Measurements from ENCODE around the gene AGAP3. TPM values are rescaled to one million over a fixed set of nuclear protein-coding genes. Genes with fewer than 3 reads are reported as not detected.

The AGAP3 gene
- total and polyA plus RNA-seq, 2 donors = 25.5 to 77.0 TPM

- 92% methylated on average over 13 of the region's 13 CpGs for WGBS
- H3K36me3 ChIP-seq (ENCODE audit: insufficient read depth) = peaks cover 2% of the 10 kb centered on the region
Measured at GRCh38 chr7:151119055-151119415, 32.8 kb downstream of the AGAP3 start.

GRCh38 chr7:151119902-151120301, 33.6 kb downstream of the AGAP3 start:
- DNase-seq (ENCODE audit: extremely low spot score) = no peak
- Histone ChIP-seq H3K36me3 (ENCODE audit: insufficient read depth) (peaks cover 2% of the 10 kb centered on the region), H3K27ac (ENCODE audit: low read depth) (no peak overlapping the region), H3K4me3 (ENCODE audit: low read depth, low read length) (no peak overlapping the region), H3K4me1 (ENCODE audit: insufficient read depth) (no peaks in the 10 kb centered on the region)
- 89% methylated on average over 27 of the region's 27 CpGs for WGBS

More at GRCh38 chr7:151119055-151119415, 32.8 kb downstream of the AGAP3 start:
- no peak overlapping the region for H3K4me3 ChIP-seq (ENCODE audit: low read depth, low read length)
- no peaks in the 10 kb centered on the region for H3K4me1 ChIP-seq (ENCODE audit: insufficient read depth)
- no peak overlapping the region for H3K27ac ChIP-seq (ENCODE audit: low read depth)
- DNase-seq (ENCODE audit: extremely low spot score) = no peak

- Histone ChIP-seq H3K36me3 (ENCODE audit: insufficient read depth) (peaks cover 2% of the 10 kb centered on the region), H3K4me1 (ENCODE audit: insufficient read depth) (no peaks in the 10 kb centered on the region), H3K4me3 (ENCODE audit: low read depth, low read length) (no peak overlapping the region), H3K27ac (ENCODE audit: low read depth) (no peak overlapping the region)
- WGBS = 91% methylated on average over 22 of the region's 22 CpGs
- DNase-seq (ENCODE audit: extremely low spot score) = no peak
Measured at GRCh38 chr7:151120896-151121295, 34.6 kb downstream of the AGAP3 start.

GRCh38 chr7:151121380-151122170, 35.3 kb downstream of the AGAP3 start:
- no peaks in the 10 kb centered on the region for H3K4me1 ChIP-seq (ENCODE audit: insufficient read depth)
- H3K27ac ChIP-seq (ENCODE audit: low read depth) = no peak overlapping the region
- no peak for DNase-seq (ENCODE audit: extremely low spot score)
- H3K4me3 ChIP-seq (ENCODE audit: low read depth, low read length) = no peak overlapping the region
- H3K36me3 ChIP-seq (ENCODE audit: insufficient read depth) = peaks cover 2% of the 10 kb centered on the region
- 84% methylated on average over 30 of the region's 30 CpGs for WGBS

- 83% methylated on average over 24 of the region's 24 CpGs for WGBS
- H3K36me3 ChIP-seq (ENCODE audit: insufficient read depth) = peaks cover 2% of the 10 kb centered on the region
- no peak overlapping the region for H3K4me3 ChIP-seq (ENCODE audit: low read depth, low read length)
- no peak for DNase-seq (ENCODE audit: extremely low spot score)
- no peak overlapping the region for H3K27ac ChIP-seq (ENCODE audit: low read depth)
- H3K4me1 ChIP-seq (ENCODE audit: insufficient read depth) = no peaks in the 10 kb centered on the region
Measured at GRCh38 chr7:151122276-151122675, 36.0 kb downstream of the AGAP3 start.

DNA sequence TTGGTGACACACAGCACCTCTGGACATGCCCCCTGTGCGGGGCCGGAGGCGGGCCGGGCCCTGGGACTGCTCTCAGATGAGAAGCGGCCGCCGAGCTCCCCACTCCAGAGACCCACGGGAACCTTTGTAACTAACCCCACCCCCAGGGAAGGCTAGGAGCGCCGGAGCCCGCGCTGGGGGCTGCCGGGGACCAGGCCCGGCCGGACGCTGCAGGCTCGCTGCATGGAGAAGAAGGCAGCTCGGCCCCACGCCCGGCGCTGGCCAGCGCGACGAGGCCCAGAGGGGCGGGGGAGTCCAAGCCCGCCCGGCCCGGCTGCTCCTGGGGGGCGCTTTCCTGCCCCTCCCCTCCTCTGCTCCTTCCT, 36.5 kb downstream of the AGAP3 start:
- H3K36me3 ChIP-seq (ENCODE audit: insufficient read depth) = peaks cover 2% of the 10 kb centered on the region
- 89% methylated on average over 29 of the region's 29 CpGs for WGBS

DNA sequence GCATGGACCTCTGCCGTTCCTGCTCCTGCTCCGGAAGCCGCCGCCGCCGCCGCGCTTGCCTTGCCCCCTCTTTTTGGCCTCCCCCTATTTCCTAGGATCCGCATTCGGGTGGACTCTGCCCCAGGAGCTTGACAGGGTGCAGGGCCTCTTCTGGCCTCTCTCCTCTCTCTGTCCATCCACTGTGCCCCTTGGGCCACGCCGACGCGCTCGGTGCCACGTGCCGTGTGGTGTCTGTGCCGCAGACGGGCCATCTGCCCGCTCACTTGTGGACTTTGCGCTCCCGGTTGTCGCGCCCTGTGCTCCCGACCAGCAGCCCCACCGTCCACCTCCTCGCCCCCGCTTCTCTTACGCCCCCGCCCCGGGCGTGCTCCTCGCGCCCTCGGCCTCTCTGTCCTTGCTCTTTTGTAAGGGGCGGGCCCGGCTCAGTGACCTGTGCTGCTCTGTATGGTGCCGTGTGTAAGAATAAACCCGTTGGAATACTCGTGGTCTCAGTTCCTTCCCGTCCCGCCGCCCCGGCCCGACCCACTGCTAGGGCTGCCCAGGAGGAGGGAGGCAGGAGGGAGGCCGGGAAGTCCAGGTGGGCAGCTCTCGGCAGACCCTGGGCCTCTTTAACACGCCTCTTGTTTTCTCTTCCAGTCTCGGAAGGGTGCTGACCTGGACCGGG, 37.0 kb downstream of the AGAP3 start:
- Histone ChIP-seq H3K27ac (ENCODE audit: low read depth) (no peak overlapping the region), H3K4me1 (ENCODE audit: insufficient read depth) (no peaks in the 10 kb centered on the region), H3K36me3 (ENCODE audit: insufficient read depth) (peaks cover 2% of the 10 kb centered on the region), H3K4me3 (ENCODE audit: low read depth, low read length) (no peak overlapping the region)
- no peak for DNase-seq (ENCODE audit: extremely low spot score)
- WGBS = 91% methylated on average over 50 of the region's 50 CpGs

More for the DNA sequence above, 36.5 kb downstream of the AGAP3 start:
- no peak overlapping the region for H3K27ac ChIP-seq (ENCODE audit: low read depth)
- H3K4me1 ChIP-seq (ENCODE audit: insufficient read depth) = no peaks in the 10 kb centered on the region
- DNase-seq (ENCODE audit: extremely low spot score) = no peak
- no peak overlapping the region for H3K4me3 ChIP-seq (ENCODE audit: low read depth, low read length)

GRCh38 chr7:151123822-151124464, 37.7 kb downstream of the AGAP3 start:
- Histone ChIP-seq H3K27ac (ENCODE audit: low read depth) (no peak overlapping the region), H3K36me3 (ENCODE audit: insufficient read depth) (peaks cover 2% of the 10 kb centered on the region), H3K4me3 (ENCODE audit: low read depth, low read length) (no peak overlapping the region), H3K4me1 (ENCODE audit: insufficient read depth) (no peaks in the 10 kb centered on the region)
- 45% methylated on average over 24 of the region's 24 CpGs for WGBS
- DNase-seq (ENCODE audit: extremely low spot score) = peak; percentile 59

DNA sequence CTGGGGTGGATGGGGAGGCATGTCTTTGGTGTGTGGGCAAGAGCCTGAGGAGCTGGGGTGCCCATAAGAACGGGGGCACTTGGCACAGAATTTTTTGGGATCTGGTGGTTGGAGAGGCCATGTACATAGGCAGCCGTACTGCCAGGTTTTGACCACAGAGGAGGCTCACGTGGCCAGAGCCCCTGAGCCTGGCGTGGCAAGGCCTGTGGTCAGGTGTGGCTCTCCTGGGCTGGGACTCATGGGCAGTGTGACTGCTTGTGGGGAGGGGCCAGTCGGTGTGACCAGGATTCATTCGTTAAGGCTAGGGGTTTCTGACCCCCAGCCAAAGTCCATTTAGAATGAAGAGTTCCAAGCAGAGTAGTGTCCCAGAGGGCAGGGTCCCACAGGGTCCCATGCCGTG, 38.2 kb downstream of the AGAP3 start:
- no peak for DNase-seq (ENCODE audit: extremely low spot score)
- H3K27ac ChIP-seq (ENCODE audit: low read depth) = no peak overlapping the region
- peaks cover 2% of the 10 kb centered on the region for H3K36me3 ChIP-seq (ENCODE audit: insufficient read depth)
- 89% methylated on average over 7 of the region's 7 CpGs for WGBS
- no peaks in the 10 kb centered on the region for H3K4me1 ChIP-seq (ENCODE audit: insufficient read depth)
- no peak overlapping the region for H3K4me3 ChIP-seq (ENCODE audit: low read depth, low read length)

DNA sequence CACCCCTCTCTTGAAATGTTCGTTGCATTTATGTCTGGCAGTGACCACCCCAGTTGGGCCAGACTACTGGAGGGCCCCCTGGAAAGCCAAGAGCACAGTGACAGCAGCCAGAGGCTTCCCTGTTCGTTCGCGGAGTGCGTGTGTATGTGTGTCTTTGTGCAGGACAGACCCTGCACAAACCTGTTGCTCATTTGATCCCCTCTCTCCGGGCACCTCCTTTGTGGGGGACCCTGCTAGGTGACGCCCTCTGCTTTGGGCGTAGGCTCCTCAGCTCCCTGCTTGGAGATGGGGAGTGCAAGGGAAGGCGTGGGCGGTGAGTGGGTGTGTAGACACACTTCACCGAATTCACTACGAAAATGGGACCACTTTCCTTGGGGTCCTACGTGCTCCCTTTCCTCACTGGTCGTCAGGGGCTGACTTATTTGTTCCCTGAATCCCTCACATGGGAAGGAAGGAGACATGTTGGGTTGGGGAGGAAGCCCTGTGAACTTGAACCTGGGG, 38.7 kb downstream of the AGAP3 start:
- Histone ChIP-seq H3K4me1 (ENCODE audit: insufficient read depth) (no peaks in the 10 kb centered on the region), H3K27ac (ENCODE audit: low read depth) (no peak overlapping the region), H3K36me3 (ENCODE audit: insufficient read depth) (no peaks in the 10 kb centered on the region), H3K4me3 (ENCODE audit: low read depth, low read length) (no peak overlapping the region)
- DNase-seq (ENCODE audit: extremely low spot score) = no peak
- 92% methylated on average over 14 of the region's 14 CpGs for WGBS

DNA sequence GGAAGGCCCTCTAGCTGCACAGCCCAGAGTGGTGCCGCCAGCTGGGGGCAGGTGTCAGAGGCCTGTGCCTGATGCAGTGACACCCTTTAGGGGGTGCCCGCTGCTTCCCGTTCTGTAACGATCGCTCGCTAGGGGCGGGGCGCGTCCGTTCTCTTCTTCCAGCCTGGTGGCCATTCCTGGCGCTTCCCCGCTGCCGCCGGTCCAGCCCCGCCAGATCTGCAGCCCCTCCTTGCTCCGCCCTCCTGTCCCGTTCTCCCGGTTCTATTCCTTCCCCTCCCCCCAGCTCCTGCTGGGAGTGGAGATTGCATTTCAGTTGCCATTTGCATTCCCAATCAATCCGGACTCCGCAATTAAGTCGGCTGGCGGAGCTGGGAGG, 39.2 kb downstream of the AGAP3 start:
- Histone ChIP-seq H3K4me3 (ENCODE audit: low read depth, low read length) (peak overlapping the region; percentile 8), H3K4me1 (ENCODE audit: insufficient read depth) (no peaks in the 10 kb centered on the region), H3K27ac (ENCODE audit: low read depth) (no peak overlapping the region), H3K36me3 (ENCODE audit: insufficient read depth) (no peaks in the 10 kb centered on the region)
- DNase-seq (ENCODE audit: extremely low spot score) = no peak
- WGBS = 21% methylated on average over 22 of the region's 22 CpGs

- DNase-seq (ENCODE audit: extremely low spot score) = no peak
- WGBS = 25% methylated on average over 58 of the region's 58 CpGs
- Histone ChIP-seq H3K4me3 (ENCODE audit: low read depth, low read length) (peak overlapping the region; percentile 8), H3K36me3 (ENCODE audit: insufficient read depth) (no peaks in the 10 kb centered on the region), H3K27ac (ENCODE audit: low read depth) (no peak overlapping the region), H3K4me1 (ENCODE audit: insufficient read depth) (no peaks in the 10 kb centered on the region)
Measured at GRCh38 chr7:151125846-151126481, 39.7 kb downstream of the AGAP3 start.

GRCh38 chr7:151126491-151127137, 40.3 kb downstream of the AGAP3 start:
- H3K27ac ChIP-seq (ENCODE audit: low read depth) = no peak overlapping the region
- no peak overlapping the region for H3K4me3 ChIP-seq (ENCODE audit: low read depth, low read length)
- H3K36me3 ChIP-seq (ENCODE audit: insufficient read depth) = no peaks in the 10 kb centered on the region
- WGBS = 79% methylated on average over 19 of the region's 19 CpGs
- H3K4me1 ChIP-seq (ENCODE audit: insufficient read depth) = no peaks in the 10 kb centered on the region
- DNase-seq (ENCODE audit: extremely low spot score) = no peak
